H9 (cell line): ENCODE data around the gene TMTC2. TPM values are rescaled to one million over a fixed set of nuclear protein-coding genes. Genes with fewer than 3 reads are reported as not detected.

ENCODE experiments used
- DNase-seq: peaks from one replicate; pipeline ENCODE4 v3.0.0-alpha.2; 2017
- H2AFZ ChIP-seq: one replicate; pipeline ENCODE4 v1.6.1; 2013; ENCODE audit warnings: mild to moderate bottlenecking, low read length, control low read depth, moderate library complexity
- H2AK5ac ChIP-seq: 2 replicates; pipeline ENCODE4 v1.6.1; 2013; ENCODE audit warnings: low read length, control low read depth, mixed read lengths; ENCODE audit not compliant: insufficient read length
- H2BK120ac ChIP-seq: one replicate; pipeline ENCODE4 v1.6.1; 2013; ENCODE audit warnings: low read depth, mild to moderate bottlenecking, low read length, control low read depth, inconsistent platforms; ENCODE audit not compliant: poor library complexity, severe bottlenecking
- H2BK12ac ChIP-seq: 2 replicates; pipeline ENCODE4 v1.6.1; 2013; ENCODE audit warnings: low read length, control low read depth, mixed read lengths, low read depth; ENCODE audit not compliant: insufficient read length
- H2BK15ac ChIP-seq: 2 replicates; pipeline ENCODE4 v1.6.1; 2013; ENCODE audit warnings: low read depth, low read length, control low read depth
- H2BK20ac ChIP-seq: one replicate; pipeline ENCODE4 v1.6.1; 2013; ENCODE audit warnings: low read depth, mild to moderate bottlenecking, low read length, control low read depth, inconsistent platforms; ENCODE audit not compliant: poor library complexity, severe bottlenecking
- H2BK5ac ChIP-seq: 2 replicates; pipeline ENCODE4 v1.6.1; 2013; ENCODE audit warnings: low read length, control low read depth, mixed read lengths; ENCODE audit not compliant: insufficient read length
- H3K14ac ChIP-seq: 2 replicates; pipeline ENCODE4 v1.6.1; 2013; ENCODE audit warnings: low read length, control low read depth; ENCODE audit not compliant: insufficient read depth
- H3K18ac ChIP-seq: 2 replicates; pipeline ENCODE4 v1.6.1; 2013; ENCODE audit warnings: low read depth, mild to moderate bottlenecking, mixed read lengths, low read length, control low read depth; ENCODE audit not compliant: insufficient read length
- H3K23ac ChIP-seq: 2 replicates; pipeline ENCODE4 v1.6.1; 2013; ENCODE audit warnings: low read length, control low read depth, mixed read lengths, low read depth; ENCODE audit not compliant: insufficient read length
- H3K23me2 ChIP-seq: 2 replicates; pipeline ENCODE4 v1.6.1; 2013; ENCODE audit warnings: low read depth, mild to moderate bottlenecking, mixed read lengths, low read length, control low read depth; ENCODE audit not compliant: insufficient read length, poor library complexity, severe bottlenecking
- H3K27ac ChIP-seq: 2 replicates; pipeline ENCODE4 v1.5.1; 2013; ENCODE audit warnings: low read length, control low read depth, mixed read lengths, low read depth; ENCODE audit not compliant: insufficient read length
- H3K27me3 ChIP-seq: 2 replicates; pipeline ENCODE4 v1.6.1; 2013; ENCODE audit warnings: low read length, control low read depth, inconsistent platforms; ENCODE audit not compliant: insufficient read depth
- H3K4ac ChIP-seq: 2 replicates; pipeline ENCODE4 v1.6.1; 2013; ENCODE audit warnings: low read depth, mild to moderate bottlenecking, control low read depth, inconsistent platforms, low read length, moderate library complexity
- H3K4me1 ChIP-seq: 2 replicates; pipeline ENCODE4 v1.6.1; 2013; ENCODE audit warnings: low read length, control low read depth, inconsistent platforms; ENCODE audit not compliant: insufficient read depth
- H3K4me2 ChIP-seq: 2 replicates; pipeline ENCODE4 v1.6.1; 2013; ENCODE audit warnings: low read length, control low read depth, mixed read lengths; ENCODE audit not compliant: insufficient read length, insufficient read depth
- H3K56ac ChIP-seq: 2 replicates; pipeline ENCODE4 v1.6.1; 2013; ENCODE audit warnings: low read depth, mild to moderate bottlenecking, mixed read lengths, low read length, control low read depth; ENCODE audit not compliant: insufficient read length
- H3K79me1 ChIP-seq: 2 replicates; pipeline ENCODE4 v1.6.1; 2013; ENCODE audit warnings: low read depth, mild to moderate bottlenecking, moderate library complexity, low read length, control low read depth, inconsistent platforms; ENCODE audit not compliant: insufficient read depth, poor library complexity, severe bottlenecking
- H3K79me2 ChIP-seq: 2 replicates; pipeline ENCODE4 v1.6.1; 2013; ENCODE audit warnings: low read length, control low read depth, inconsistent platforms; ENCODE audit not compliant: insufficient read depth
- H3K9ac ChIP-seq: 2 replicates; pipeline ENCODE4 v1.6.1; 2013; ENCODE audit warnings: low read length, control low read depth, mixed read lengths; ENCODE audit not compliant: insufficient read length; ENCODE audit errors: extremely low read depth
- H3K9me3 ChIP-seq: one replicate; pipeline ENCODE4 v1.6.1; 2013; ENCODE audit warnings: low read depth, low read length, inconsistent platforms; ENCODE audit not compliant: control insufficient read depth
- H3T11ph ChIP-seq: one replicate; pipeline ENCODE4 v1.6.1; 2013; ENCODE audit warnings: mild to moderate bottlenecking, low read length, control low read depth, inconsistent platforms
- H4K20me1 ChIP-seq: one replicate; pipeline ENCODE4 v1.6.1; 2013; ENCODE audit not compliant: control insufficient read depth, insufficient read length, insufficient read depth
- H4K5ac ChIP-seq: 2 replicates; pipeline ENCODE4 v1.6.1; 2013; ENCODE audit warnings: low read depth, mild to moderate bottlenecking, mixed read lengths, low read length, control low read depth; ENCODE audit not compliant: insufficient read length
- H4K8ac ChIP-seq: replicated peaks from 2 replicates; pipeline ENCODE4 v1.6.1; 2013; ENCODE audit warnings: low read length, control low read depth, mixed read lengths, low read depth; ENCODE audit not compliant: insufficient read length
- H4K91ac ChIP-seq: 2 replicates; pipeline ENCODE4 v1.6.1; 2013; ENCODE audit warnings: low read depth, mild to moderate bottlenecking, moderate library complexity, mixed read lengths, low read length, control low read depth; ENCODE audit not compliant: insufficient read length
- H3K27ac Mint-ChIP-seq, 3 experiments: 2 replicates in 2 of 3; 3 replicates in 1 of 3; pipeline ENCODE4 v1.8.0; 2020 to 2021; ENCODE audit warnings: mixed read lengths in 3 of 3, mild to moderate bottlenecking in 1 of 3, moderate library complexity in 1 of 3
- H3K27me3 Mint-ChIP-seq: 2 replicates; pipeline ENCODE4 v1.8.0; 2021; ENCODE audit warnings: low read depth, mild to moderate bottlenecking, moderate library complexity, mixed read lengths
- H3K36me3 Mint-ChIP-seq, 3 experiments: 2 replicates in 2 of 3; 3 replicates in 1 of 3; pipeline ENCODE4 v1.8.0; 2020 to 2021; ENCODE audit warnings: low read depth in 3 of 3, mixed read lengths in 3 of 3; ENCODE audit not compliant: insufficient read depth in 1 of 3
- H3K4me1 Mint-ChIP-seq, 2 experiments: 2 replicates each; pipeline ENCODE4 v1.8.0; 2020; ENCODE audit warnings: mixed read lengths in 2 of 2
- H3K4me3 Mint-ChIP-seq, 2 experiments: 2 replicates in 1 of 2; 3 replicates in 1 of 2; pipeline ENCODE4 v1.8.0; 2020 to 2021; ENCODE audit warnings: mild to moderate bottlenecking in 2 of 2, mixed read lengths in 2 of 2, moderate library complexity in 1 of 2
- H3K9me3 Mint-ChIP-seq, 2 experiments: 2 replicates in 1 of 2; 3 replicates in 1 of 2; pipeline ENCODE4 v1.8.0; 2020; ENCODE audit warnings: mild to moderate bottlenecking in 2 of 2, mixed read lengths in 2 of 2, moderate library complexity in 1 of 2
- total RNA-seq: library from RNA; stranded (reverse); gene quantifications from 2 replicates; pipeline ENCODE4 v1.2.1, GENCODE V29; 2021
- TF ChIP-seq, protein P1 (sequence below): fragments of 200-600 bp; sonication (generic); conservative IDR thresholded peaks from 3 replicates; pipeline ENCODE4 v1.8.0; 2021; ENCODE audit warnings: antibody characterized with exemption, mild to moderate bottlenecking

The TMTC2 gene
- total RNA-seq, 1 experiment from 2014 or later = 3.1 TPM

DNA sequence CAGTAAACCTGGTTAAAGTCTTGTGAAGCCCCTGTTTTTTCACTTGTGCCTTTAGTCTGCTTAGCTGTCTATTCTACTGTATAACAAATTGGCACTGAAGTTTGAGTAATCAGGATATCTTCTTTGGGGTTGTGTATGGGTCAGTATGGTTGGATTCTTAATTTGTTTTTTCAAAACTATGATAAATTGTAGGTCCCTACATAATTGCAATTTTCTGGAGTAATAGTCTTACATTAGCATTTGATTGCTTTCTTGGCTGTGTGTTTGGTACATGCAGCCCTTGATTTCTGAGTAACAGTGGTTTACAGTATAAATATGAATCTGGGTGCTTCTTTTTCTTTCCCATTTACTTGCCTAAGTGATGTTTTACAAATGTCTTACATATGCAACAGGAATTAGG lies 186.6 kb downstream of the TMTC2 start:
- no peak overlapping the region for H3K4me3 Mint-ChIP-seq
- Histone ChIP-seq H3K4me1 (no peaks in the 10 kb centered on the region), H3K27ac (no peak overlapping the region), H3K14ac (no peak overlapping the region), H2AK5ac (no peak overlapping the region), H3K18ac (no peak overlapping the region), H3K56ac (no peak overlapping the region), H3K79me1 (no peaks in the 10 kb centered on the region), H2AFZ (no peak overlapping the region), H3T11ph (no peak overlapping the region), H3K27me3 (no peaks in the 10 kb centered on the region), H2BK20ac (no peak overlapping the region), H4K91ac (no peak overlapping the region), H2BK5ac (no peak overlapping the region), H3K79me2 (no peaks in the 10 kb centered on the region), H3K23me2 (no peaks in the 10 kb centered on the region), H3K9ac (no peak overlapping the region), H4K20me1 (no peaks in the 10 kb centered on the region), H2BK15ac (no peak overlapping the region), H3K23ac (no peak overlapping the region), H3K4ac (no peak overlapping the region), H4K8ac (no peak overlapping the region), H4K5ac (no peak overlapping the region), H3K4me2 (no peak overlapping the region), H3K9me3 (no peaks in the 10 kb centered on the region), H2BK12ac (no peak overlapping the region), H2BK120ac (no peak overlapping the region)
- H3K27ac Mint-ChIP-seq = no peak overlapping the region
- H3K36me3 Mint-ChIP-seq = no peaks in the 10 kb centered on the region
- peaks cover 13 to 22% of the 10 kb centered on the region in 2 experiments for H3K4me1 Mint-ChIP-seq
- TF ChIP-seq, protein P1, sequence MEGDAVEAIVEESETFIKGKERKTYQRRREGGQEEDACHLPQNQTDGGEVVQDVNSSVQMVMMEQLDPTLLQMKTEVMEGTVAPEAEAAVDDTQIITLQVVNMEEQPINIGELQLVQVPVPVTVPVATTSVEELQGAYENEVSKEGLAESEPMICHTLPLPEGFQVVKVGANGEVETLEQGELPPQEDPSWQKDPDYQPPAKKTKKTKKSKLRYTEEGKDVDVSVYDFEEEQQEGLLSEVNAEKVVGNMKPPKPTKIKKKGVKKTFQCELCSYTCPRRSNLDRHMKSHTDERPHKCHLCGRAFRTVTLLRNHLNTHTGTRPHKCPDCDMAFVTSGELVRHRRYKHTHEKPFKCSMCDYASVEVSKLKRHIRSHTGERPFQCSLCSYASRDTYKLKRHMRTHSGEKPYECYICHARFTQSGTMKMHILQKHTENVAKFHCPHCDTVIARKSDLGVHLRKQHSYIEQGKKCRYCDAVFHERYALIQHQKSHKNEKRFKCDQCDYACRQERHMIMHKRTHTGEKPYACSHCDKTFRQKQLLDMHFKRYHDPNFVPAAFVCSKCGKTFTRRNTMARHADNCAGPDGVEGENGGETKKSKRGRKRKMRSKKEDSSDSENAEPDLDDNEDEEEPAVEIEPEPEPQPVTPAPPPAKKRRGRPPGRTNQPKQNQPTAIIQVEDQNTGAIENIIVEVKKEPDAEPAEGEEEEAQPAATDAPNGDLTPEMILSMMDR = no peak
- H3K27me3 Mint-ChIP-seq = no peaks in the 10 kb centered on the region
- H3K9me3 Mint-ChIP-seq = no peaks in the 10 kb centered on the region; a peak in 1 of 5 replicates
- DNase-seq = no peak
